SK-N-MC (cell line): Measurements from ENCODE around the gene MEMO1.

Source experiments
- EZH2 ChIP-seq: fragments of 200-600 bp; sonication (generic); IDR thresholded peaks from one replicate; pipeline ENCODE4 v1.6.1; 2017; ENCODE audit warnings: antibody characterized with exemption
- POLR2AphosphoS5 ChIP-seq: IDR thresholded peaks from 2 replicates; pipeline ENCODE4 v1.6.1; 2012; ENCODE audit warnings: mild to moderate bottlenecking, low read depth, low read length, borderline replicate concordance

DNA sequence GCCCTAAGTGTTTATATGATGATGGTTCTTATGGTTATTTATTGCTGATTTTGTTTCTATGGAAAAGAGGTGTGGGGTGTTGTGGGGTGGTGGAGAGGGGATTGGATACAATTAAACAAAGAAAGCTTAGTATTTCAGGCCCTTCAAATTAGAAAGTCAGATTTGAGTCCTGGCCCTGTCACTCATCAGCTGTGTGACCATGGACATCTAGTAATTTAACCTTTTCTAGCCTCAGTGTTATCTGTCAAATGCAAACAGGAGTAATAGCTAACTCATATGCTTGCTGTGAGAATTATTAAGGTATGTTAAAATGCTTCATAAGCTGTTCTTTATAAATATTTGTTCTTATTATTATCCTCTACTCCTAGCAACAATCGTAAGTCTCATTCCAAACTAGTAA is 2.1 kb upstream of the MEMO1 start:
- TF ChIP-seq POLR2AphosphoS5 (no peak), EZH2 (no peak)
